C4-2B (cell line): ENCODE data around the gene HIF1A.
A peak's percentile ranks its signal among the peaks of the same experiment; 100 is the strongest.

Experiments
- H3K27ac ChIP-seq: fragments of 450-650 bp; 2 replicates; pipeline ENCODE4 v1.5.1; 2017
- ZFX ChIP-seq: fragments of 450-650 bp; IDR thresholded peaks from 2 replicates; pipeline ENCODE4 v1.6.1; 2017
- TF ChIP-seq, protein P1 (sequence below): fragments of 450-650 bp; conservative IDR thresholded peaks from 2 replicates; pipeline ENCODE4 v1.5.1; 2017; ENCODE audit warnings: mild to moderate bottlenecking

HIF1A gene

DNA sequence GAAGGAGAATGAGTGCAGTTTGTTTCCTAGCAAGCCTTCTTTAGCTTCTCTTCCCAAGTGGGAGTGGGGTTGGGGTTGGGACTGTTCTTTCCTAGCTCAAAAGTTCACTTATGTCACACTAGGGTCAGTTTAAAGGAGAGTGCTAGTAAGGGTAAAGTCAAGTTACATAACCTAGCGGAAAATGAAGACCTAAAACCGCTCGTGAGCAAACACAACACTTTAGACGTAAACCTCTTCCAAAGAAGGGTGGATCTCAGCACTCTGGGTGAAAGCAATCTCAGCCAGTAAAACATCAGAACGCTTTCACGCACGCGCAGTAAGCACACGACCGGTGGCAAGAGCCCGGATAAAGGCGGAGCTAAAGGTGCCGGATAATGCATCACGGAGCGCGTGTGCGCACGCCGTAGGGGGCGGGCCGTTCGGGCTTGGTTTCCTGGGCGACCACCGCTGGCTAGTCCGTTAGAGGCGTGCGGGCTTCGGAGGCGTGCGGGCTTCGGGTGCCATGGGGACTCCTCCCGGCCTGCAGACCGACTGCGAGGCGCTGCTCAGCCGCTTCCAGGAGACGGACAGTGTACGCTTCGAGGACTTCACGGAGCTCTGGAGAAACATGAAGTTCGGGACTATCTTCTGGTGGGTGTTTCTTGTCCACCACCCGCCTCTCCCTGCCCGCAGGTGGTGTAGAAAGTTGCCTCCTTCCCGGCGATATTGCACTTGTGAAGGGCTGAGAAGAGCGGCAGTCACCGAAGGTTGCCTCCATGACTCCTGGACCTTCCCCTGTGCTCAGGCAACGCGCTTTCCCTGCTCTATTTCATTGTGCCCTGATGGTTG lies 66.9 kb downstream of the HIF1A start, which contains the start of gene SNAPC1:
Gene SNAPC1, plus strand, starts transcription at position 462 of the 828 bp plus-strand sequence. Its CDS starts 41 bp downstream, at position 503.
- H3K27ac ChIP-seq = peak within 1 kb of the TSS; percentile 67
- no peak; the same call in 1 of the 2 replicates for TF ChIP-seq ZFX
- TF ChIP-seq, protein P1, sequence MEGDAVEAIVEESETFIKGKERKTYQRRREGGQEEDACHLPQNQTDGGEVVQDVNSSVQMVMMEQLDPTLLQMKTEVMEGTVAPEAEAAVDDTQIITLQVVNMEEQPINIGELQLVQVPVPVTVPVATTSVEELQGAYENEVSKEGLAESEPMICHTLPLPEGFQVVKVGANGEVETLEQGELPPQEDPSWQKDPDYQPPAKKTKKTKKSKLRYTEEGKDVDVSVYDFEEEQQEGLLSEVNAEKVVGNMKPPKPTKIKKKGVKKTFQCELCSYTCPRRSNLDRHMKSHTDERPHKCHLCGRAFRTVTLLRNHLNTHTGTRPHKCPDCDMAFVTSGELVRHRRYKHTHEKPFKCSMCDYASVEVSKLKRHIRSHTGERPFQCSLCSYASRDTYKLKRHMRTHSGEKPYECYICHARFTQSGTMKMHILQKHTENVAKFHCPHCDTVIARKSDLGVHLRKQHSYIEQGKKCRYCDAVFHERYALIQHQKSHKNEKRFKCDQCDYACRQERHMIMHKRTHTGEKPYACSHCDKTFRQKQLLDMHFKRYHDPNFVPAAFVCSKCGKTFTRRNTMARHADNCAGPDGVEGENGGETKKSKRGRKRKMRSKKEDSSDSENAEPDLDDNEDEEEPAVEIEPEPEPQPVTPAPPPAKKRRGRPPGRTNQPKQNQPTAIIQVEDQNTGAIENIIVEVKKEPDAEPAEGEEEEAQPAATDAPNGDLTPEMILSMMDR = no peak

DNA sequence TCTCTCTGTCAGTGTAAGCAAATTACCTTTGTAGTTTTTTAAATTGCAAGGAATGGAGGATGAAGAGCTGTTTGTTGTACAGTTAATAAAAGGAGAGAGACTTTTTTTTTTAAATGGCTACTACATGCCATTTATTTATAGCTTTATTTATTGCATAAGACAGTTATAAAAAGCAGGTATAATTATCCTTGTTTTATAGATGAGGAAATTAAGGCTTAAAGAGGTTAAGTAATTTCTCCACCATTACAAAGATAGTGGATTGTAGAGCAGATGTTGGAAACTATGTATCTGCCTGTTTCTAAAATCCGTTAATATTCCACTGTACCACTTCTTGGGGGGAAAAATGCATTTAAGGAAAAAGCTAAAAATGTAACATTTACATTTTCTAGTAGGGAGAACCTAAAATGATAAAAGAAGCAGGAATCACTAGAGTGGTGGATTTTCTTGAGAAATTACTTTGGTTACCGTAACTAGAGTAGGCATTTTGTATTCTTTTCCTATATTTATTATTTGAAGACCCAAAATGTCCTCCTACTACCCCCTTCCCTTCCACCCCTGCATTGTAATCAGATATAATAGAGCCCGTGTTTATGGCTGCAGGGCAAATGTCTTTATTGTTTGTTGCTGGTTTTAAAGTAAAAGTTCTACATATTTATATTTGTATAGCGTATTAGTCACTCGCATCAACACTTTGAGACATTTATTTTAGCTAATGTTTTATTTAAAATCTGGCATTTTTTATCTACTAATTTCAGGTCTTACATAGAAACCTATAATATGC lies 69.2 kb downstream of the HIF1A start:
- no peak overlapping the region for H3K27ac ChIP-seq
- TF ChIP-seq, protein P1 = no peak
- TF ChIP-seq ZFX = no peak

DNA sequence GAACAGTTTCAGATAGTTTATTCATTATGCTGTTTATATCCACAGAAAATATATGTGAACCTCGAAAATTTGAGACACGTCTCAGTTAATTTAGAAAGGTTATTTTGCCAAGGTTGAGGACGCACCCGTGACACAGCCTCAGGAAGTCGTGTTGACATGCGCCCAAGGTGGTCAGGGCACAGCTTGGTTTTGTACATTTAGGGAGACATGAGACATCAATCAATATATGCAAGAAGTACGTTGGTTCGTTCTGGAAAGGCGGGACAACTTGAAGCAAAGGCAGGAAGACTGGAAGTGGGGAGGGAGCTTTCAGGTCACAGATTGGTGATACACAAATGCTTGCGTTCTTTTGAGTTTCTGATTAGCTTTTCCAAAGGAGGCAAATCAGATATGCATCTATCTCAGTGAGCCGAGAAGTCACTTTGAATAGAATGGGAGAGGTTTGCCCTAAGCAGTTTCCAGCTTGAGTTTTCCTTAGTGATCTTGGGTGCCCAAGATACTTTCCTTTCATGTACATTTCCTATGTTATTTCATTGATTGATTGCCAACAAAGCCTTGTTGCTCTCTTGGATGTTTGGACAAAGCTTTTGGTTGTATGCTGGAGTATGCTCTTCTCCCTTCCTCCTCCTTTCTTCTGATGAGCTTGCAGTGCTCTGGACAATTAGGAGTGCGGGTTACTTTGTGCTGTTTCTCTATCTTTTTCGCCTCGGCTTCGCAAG lies 70.1 kb downstream of the HIF1A start:
- no peak overlapping the region for H3K27ac ChIP-seq
- TF ChIP-seq, protein P1 = no peak
- no peak for TF ChIP-seq ZFX

DNA sequence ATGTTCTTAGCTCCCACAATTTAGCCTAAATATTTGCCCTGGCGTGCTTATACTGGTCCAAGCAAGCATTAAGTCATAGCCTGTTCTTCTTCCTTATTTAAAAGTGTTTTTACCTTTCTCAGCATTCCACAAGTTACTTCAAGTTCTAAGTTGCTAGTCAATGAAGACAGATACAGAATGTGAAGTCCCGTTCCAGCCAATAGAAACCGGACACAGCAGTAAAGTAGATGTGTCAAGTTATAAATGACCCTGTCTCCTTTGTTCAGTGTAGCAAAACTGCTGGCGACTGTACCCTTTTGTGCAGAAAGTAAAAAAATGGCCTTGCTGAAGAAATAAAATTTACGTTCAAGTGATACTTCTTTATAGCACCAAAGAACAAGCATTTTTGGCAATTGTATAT lies 70.8 kb downstream of the HIF1A start:
- H3K27ac ChIP-seq = no peak overlapping the region
- TF ChIP-seq ZFX = no peak
- TF ChIP-seq, protein P1 = no peak

DNA sequence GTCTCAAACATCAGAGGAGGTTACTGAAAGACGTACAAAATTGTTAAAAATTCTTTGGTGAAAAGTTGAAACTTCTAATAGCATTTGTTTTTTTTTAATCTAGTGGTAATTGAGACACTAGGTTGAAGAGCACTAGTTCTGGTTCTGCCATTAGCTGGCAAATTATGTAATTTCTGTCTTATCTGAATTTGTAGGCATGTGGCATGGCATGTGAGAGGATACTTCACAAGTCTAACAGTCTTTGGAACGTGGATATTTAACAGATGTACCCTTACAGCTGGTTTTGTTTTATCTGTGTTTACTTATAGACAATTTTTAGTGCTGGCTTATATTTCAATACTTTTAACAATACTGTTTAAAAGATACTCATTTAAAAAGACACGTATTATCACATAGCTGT lies 72.9 kb downstream of the HIF1A start:
- TF ChIP-seq, protein P1 = no peak
- TF ChIP-seq ZFX = no peak
- H3K27ac ChIP-seq = no peak overlapping the region

DNA sequence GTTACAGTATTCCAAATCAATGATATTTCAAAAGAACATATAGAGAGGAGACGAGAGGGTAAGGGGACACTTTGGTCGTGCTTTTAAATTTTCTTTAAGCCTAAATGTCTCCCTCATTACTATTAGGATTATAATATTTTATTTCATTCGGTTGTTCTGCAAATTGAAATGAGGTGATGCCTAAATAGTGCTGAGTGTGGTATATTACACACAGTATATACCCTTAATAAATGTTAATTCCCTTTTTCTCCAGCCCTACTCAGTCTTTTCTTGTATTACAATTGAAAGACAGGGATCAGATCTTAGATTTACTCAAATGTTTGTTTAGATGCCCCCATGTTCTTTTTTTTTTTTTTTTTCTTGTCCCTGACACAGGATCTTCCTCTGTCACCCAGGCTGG lies 74.6 kb downstream of the HIF1A start:
- TF ChIP-seq, protein P1 = no peak
- no peak overlapping the region for H3K27ac ChIP-seq
